Fibroblast of lung (primary cell): ENCODE data around the gene HBA2. TPM values are rescaled to one million over a fixed set of nuclear protein-coding genes. Genes with fewer than 3 reads are reported as not detected.

Source experiments
- DNase-seq, 2 donors: peaks; one replicate each; pipeline versions ENCODE4 v3.0.0 to v3.0.0-alpha.2; 2010; ENCODE audit warnings: low read depth in 2 of 2
- H2AFZ ChIP-seq: 2 replicates; pipeline ENCODE4 v1.5.1; 2012; ENCODE audit warnings: low read length, control low read depth, inconsistent platforms
- H3K27ac ChIP-seq: 2 replicates; pipeline ENCODE4 v1.5.1; 2011; ENCODE audit warnings: low read length, control low read depth; ENCODE audit not compliant: insufficient read depth
- H3K27me3 ChIP-seq: 2 replicates; pipeline ENCODE4 v1.5.1; 2011; ENCODE audit warnings: mild to moderate bottlenecking, low read length; ENCODE audit not compliant: control insufficient read depth, insufficient read depth
- H3K36me3 ChIP-seq: 2 replicates; pipeline ENCODE4 v1.5.1; 2011; ENCODE audit warnings: low read length; ENCODE audit not compliant: control insufficient read depth, insufficient read depth
- H3K4me1 ChIP-seq: 2 replicates; pipeline ENCODE4 v1.5.1; 2011; ENCODE audit warnings: low read length; ENCODE audit not compliant: control insufficient read depth, insufficient read depth; ENCODE audit errors: extremely low read depth
- H3K4me2 ChIP-seq: 2 replicates; pipeline ENCODE4 v1.5.1; 2011; ENCODE audit warnings: low read length, control low read depth; ENCODE audit not compliant: insufficient read depth; ENCODE audit errors: extremely low read depth
- H3K4me3 ChIP-seq, 4 experiments: fragments of 200-600 bp in 1 of 4; sonication (generic) in 1 of 4; replicated peaks in 1 of 4; 2 replicates each; pipeline ENCODE4 v1.5.1; 2011 to 2016; ENCODE audit warnings: low read length in 4 of 4, low read depth in 3 of 4, mild to moderate bottlenecking in 3 of 4, control low read depth in 2 of 4, inconsistent platforms in 1 of 4, mixed read lengths in 1 of 4; ENCODE audit not compliant: insufficient read depth in 1 of 4; ENCODE audit errors: control extremely low read depth in 1 of 4
- H3K79me2 ChIP-seq: 2 replicates; pipeline ENCODE4 v1.5.1; 2012; ENCODE audit warnings: mild to moderate bottlenecking, low read length, inconsistent platforms; ENCODE audit not compliant: control insufficient read depth, insufficient read depth
- H3K9ac ChIP-seq: 2 replicates; pipeline ENCODE4 v1.5.1; 2011; ENCODE audit warnings: mild to moderate bottlenecking, low read length, control low read depth; ENCODE audit not compliant: insufficient read depth
- H3K9me3 ChIP-seq: 2 replicates; pipeline ENCODE4 v1.5.1; 2012; ENCODE audit warnings: low read depth, low read length; ENCODE audit not compliant: control insufficient read depth, insufficient read depth
- H4K20me1 ChIP-seq: 2 replicates; pipeline ENCODE4 v1.5.1; 2011; ENCODE audit warnings: low read length; ENCODE audit not compliant: control insufficient read depth, insufficient read depth; ENCODE audit errors: extremely low read depth
- EZH2 ChIP-seq: IDR thresholded peaks from 2 replicates; pipeline ENCODE4 v1.5.1; 2012; ENCODE audit warnings: low read length, control low read depth, mild to moderate bottlenecking; ENCODE audit errors: missing control alignments
- polyA plus RNA-seq, 2 donors: library from polyadenylated mRNA; depleted of rRNA in 1 of 2; stranded (reverse) in 1 of 2; unstranded in 1 of 2; fragments of >200 nt; gene quantifications; 2 replicates each; pipeline ENCODE4 v1.2.1, GENCODE V29; 2011 to 2012; ENCODE audit warnings: missing spikeins in 1 of 2
- total RNA-seq: library from RNA; depleted of rRNA; stranded (reverse); fragments of >200 nt; gene quantifications from 2 replicates; pipeline ENCODE4 v1.2.1, GENCODE V29; 2014
- TF ChIP-seq, protein P1 (sequence below), 2 donors: IDR thresholded peaks in 1 of 2; conservative IDR thresholded peaks in 1 of 2; 1 replicate in 1 of 2; 2 replicates in 1 of 2; pipeline ENCODE4 v1.5.1; 2011 to 2012; ENCODE audit warnings: low read length in 2 of 2, control low read depth in 1 of 2, inconsistent platforms in 1 of 2, low read depth in 1 of 2, mild to moderate bottlenecking in 1 of 2

The HBA2 gene
- total and polyA plus RNA-seq, 2 donors (not counting 1 experiment from before 2014, with no cell fraction given) = not detected

DNA sequence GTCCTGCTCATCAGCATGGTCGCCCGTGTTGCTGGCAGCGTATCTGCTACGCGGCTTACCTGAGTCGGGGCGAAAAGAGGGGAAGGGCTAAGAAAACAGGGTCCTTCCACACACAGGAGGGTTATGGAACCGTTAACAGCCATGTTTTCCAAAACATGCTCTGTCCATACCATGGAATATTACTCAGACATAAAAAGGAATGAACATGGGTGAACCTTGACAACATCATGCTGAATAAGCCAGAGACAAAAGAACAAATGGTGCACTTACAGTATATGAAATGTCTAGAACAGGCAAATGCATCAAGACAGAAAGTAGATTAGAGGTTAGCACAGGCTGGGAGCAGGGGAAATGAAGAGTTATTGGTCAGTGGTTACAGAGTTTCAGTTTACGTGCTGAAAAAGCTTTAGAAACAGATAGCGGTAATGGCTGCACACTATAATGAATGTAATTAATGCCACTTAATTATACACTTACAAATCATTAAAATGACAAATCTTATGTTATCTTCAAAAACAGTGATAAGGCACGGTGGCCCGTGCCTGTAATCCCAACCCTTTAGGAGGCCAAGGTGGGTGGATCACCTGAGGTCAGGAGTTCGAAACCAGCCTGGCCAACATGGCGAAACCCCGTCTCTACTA is 42.0 kb upstream of the HBA2 start:
- no peak overlapping the region for H3K4me3 ChIP-seq
- no peak overlapping the region for H3K27ac ChIP-seq
- no peaks in the 10 kb centered on the region for H3K27me3 ChIP-seq
- TF ChIP-seq, protein P1, sequence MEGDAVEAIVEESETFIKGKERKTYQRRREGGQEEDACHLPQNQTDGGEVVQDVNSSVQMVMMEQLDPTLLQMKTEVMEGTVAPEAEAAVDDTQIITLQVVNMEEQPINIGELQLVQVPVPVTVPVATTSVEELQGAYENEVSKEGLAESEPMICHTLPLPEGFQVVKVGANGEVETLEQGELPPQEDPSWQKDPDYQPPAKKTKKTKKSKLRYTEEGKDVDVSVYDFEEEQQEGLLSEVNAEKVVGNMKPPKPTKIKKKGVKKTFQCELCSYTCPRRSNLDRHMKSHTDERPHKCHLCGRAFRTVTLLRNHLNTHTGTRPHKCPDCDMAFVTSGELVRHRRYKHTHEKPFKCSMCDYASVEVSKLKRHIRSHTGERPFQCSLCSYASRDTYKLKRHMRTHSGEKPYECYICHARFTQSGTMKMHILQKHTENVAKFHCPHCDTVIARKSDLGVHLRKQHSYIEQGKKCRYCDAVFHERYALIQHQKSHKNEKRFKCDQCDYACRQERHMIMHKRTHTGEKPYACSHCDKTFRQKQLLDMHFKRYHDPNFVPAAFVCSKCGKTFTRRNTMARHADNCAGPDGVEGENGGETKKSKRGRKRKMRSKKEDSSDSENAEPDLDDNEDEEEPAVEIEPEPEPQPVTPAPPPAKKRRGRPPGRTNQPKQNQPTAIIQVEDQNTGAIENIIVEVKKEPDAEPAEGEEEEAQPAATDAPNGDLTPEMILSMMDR (conservative IDR thresholded peaks at IDR 0.05 in 1 of 2, IDR thresholded peaks at IDR 0.05 in 1 of 2; ENCODE audit: low read depth in 1 of 2, low read length in 2 of 2) = no peak
- TF ChIP-seq EZH2 = no peak
- H3K36me3 ChIP-seq = no peaks in the 10 kb centered on the region
- no peaks in the 10 kb centered on the region for H3K4me1 ChIP-seq
- no peak overlapping the region for H2AFZ ChIP-seq
- H3K4me2 ChIP-seq = no peak overlapping the region
- no peaks in the 10 kb centered on the region for H3K9me3 ChIP-seq
- no peaks in the 10 kb centered on the region for H4K20me1 ChIP-seq
- no peak for DNase-seq
- H3K9ac ChIP-seq = no peak overlapping the region
- H3K79me2 ChIP-seq = peaks cover 9% of the 10 kb centered on the region

DNA sequence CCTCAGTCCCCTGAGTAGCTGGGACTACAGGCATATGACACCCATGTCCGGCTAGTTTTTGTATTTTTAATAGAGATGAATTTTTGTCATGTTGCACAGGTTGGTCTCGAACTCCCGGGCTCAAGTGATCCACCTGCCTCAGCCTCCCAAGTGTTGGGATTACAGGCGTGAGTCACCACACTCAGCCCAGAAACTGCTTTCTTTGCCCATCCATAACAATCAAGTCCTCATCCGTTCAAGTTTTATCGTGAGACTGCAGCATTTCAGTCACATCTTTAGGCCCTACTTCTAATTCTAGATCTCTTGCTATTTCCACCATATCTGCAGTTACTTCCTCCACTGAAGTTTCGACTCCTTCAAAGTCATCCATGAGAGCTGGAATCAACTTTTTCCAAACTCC is 40.6 kb upstream of the HBA2 start:
- Histone ChIP-seq H3K79me2 (peaks cover 9% of the 10 kb centered on the region), H3K9me3 (no peaks in the 10 kb centered on the region), H4K20me1 (no peaks in the 10 kb centered on the region), H3K9ac (no peak overlapping the region), H3K27me3 (no peaks in the 10 kb centered on the region), H2AFZ (no peak overlapping the region), H3K4me3 (no peak overlapping the region), H3K4me1 (no peaks in the 10 kb centered on the region), H3K27ac (no peak overlapping the region), H3K4me2 (no peak overlapping the region), H3K36me3 (no peaks in the 10 kb centered on the region)
- no peak for DNase-seq
- no peak for TF ChIP-seq EZH2
- TF ChIP-seq, protein P1 (conservative IDR thresholded peaks at IDR 0.05 in 1 of 2, IDR thresholded peaks at IDR 0.05 in 1 of 2; ENCODE audit: low read depth in 1 of 2, low read length in 2 of 2) = no peak

DNA sequence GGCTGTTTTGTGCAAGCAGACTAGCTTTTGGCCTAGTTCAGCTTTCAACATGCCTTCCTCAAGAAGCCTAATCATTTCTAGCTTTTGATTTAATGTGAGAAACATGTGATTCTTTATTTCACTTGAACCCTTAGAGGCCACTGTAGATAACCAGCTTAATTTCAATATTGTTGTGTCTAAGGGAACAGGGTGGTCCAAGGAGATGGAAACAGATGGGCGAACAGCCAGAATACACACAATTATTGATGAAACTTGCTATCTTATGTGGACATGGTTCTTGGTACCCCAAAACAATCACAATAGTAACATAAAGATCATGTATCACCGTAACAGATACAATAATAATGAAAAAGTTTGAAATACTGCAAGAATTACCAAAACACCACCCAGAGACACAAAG is 39.0 kb upstream of the HBA2 start:
- no peak for DNase-seq
- H3K79me2 ChIP-seq = peaks cover 15% of the 10 kb centered on the region

More for the DNA sequence above, 39.0 kb upstream of the HBA2 start:
- H3K27ac ChIP-seq = no peak overlapping the region
- H4K20me1 ChIP-seq = no peaks in the 10 kb centered on the region
- TF ChIP-seq, protein P1 (conservative IDR thresholded peaks at IDR 0.05 in 1 of 2, IDR thresholded peaks at IDR 0.05 in 1 of 2; ENCODE audit: low read depth in 1 of 2, low read length in 2 of 2) = no peak
- H3K9me3 ChIP-seq = no peaks in the 10 kb centered on the region
- H2AFZ ChIP-seq = no peak overlapping the region
- no peaks in the 10 kb centered on the region for H3K27me3 ChIP-seq
- no peaks in the 10 kb centered on the region for H3K36me3 ChIP-seq
- H3K9ac ChIP-seq = no peak overlapping the region
- no peak overlapping the region for H3K4me3 ChIP-seq
- no peaks in the 10 kb centered on the region for H3K4me1 ChIP-seq
- H3K4me2 ChIP-seq = no peak overlapping the region
